BE2C (cell line): ENCODE results near the gene EMP2.

ENCODE experiments used
- DNase-seq: peaks from one replicate; pipeline ENCODE4 v3.0.0-alpha.2; 2020
- H3K27me3 ChIP-seq: fragments of 250-450 bp; sonication (Bioruptor Pico); 2 replicates; pipeline ENCODE4 v1.5.1; 2020; ENCODE audit warnings: mild to moderate bottlenecking
- H3K36me3 ChIP-seq: fragments of 250-450 bp; sonication (Bioruptor Pico); 2 replicates; pipeline ENCODE4 v1.5.1; 2020; ENCODE audit warnings: mild to moderate bottlenecking
- H3K4me1 ChIP-seq: fragments of 250-450 bp; sonication (Bioruptor Pico); 2 replicates; pipeline ENCODE4 v1.5.1; 2020
- H3K4me3 ChIP-seq: 2 replicates; pipeline ENCODE4 v1.5.1; 2011; ENCODE audit warnings: low read depth, low read length
- H3K9me3 ChIP-seq: fragments of 250-450 bp; sonication (Bioruptor Pico); 2 replicates; pipeline ENCODE4 v1.5.1; 2020
- CTCF ChIP-seq: IDR thresholded peaks from 2 replicates; pipeline ENCODE4 v1.5.1; 2012; ENCODE audit warnings: mild to moderate bottlenecking, low read depth, low read length

Gene EMP2

GRCh38 chr16:10616756-10617640 lies 36.6 kb upstream of the EMP2 start:
- Histone ChIP-seq H3K4me1 (peaks cover 24% of the 10 kb centered on the region), H3K36me3 (no peaks in the 10 kb centered on the region), H3K27me3 (no peaks in the 10 kb centered on the region), H3K9me3 (no peaks in the 10 kb centered on the region), H3K4me3 (peak overlapping the region; percentile 19)
- peak; percentile 83 for DNase-seq
- no peak for TF ChIP-seq CTCF

- H3K4me1 ChIP-seq: peaks cover 24% of the 10 kb centered on the region
- no peak for TF ChIP-seq CTCF
These were observed 36.0 kb upstream of the EMP2 start for GRCh38 chr16:10616419-10616755.

GRCh38 chr16:10614685-10615084 lies 34.3 kb upstream of the EMP2 start:
- no peak for TF ChIP-seq CTCF
- no peak overlapping the region for H3K4me3 ChIP-seq
- no peaks in the 10 kb centered on the region for H3K9me3 ChIP-seq
- H3K27me3 ChIP-seq: no peaks in the 10 kb centered on the region
- no peak for DNase-seq
- H3K36me3 ChIP-seq: no peaks in the 10 kb centered on the region
- peaks cover 20% of the 10 kb centered on the region for H3K4me1 ChIP-seq

More at GRCh38 chr16:10616419-10616755, 36.0 kb upstream of the EMP2 start:
- no peak overlapping the region for H3K4me3 ChIP-seq
- no peaks in the 10 kb centered on the region for H3K27me3 ChIP-seq
- H3K9me3 ChIP-seq: no peaks in the 10 kb centered on the region
- DNase-seq: no peak
- H3K36me3 ChIP-seq: no peaks in the 10 kb centered on the region

GRCh38 chr16:10613785-10614485 lies 33.5 kb upstream of the EMP2 start:
- no peaks in the 10 kb centered on the region for H3K9me3 ChIP-seq
- H3K4me1 ChIP-seq: peaks cover 14% of the 10 kb centered on the region
- no peak for DNase-seq
- H3K4me3 ChIP-seq: no peak overlapping the region
- no peaks in the 10 kb centered on the region for H3K36me3 ChIP-seq
- TF ChIP-seq CTCF: no peak
- no peaks in the 10 kb centered on the region for H3K27me3 ChIP-seq

GRCh38 chr16:10612649-10613179 lies 32.3 kb upstream of the EMP2 start:
- no peak overlapping the region for H3K4me3 ChIP-seq
- no peak for DNase-seq
- TF ChIP-seq CTCF: no peak

More at GRCh38 chr16:10612649-10613179, 32.3 kb upstream of the EMP2 start:
- Histone ChIP-seq H3K4me1 (peaks cover 11% of the 10 kb centered on the region), H3K27me3 (no peaks in the 10 kb centered on the region), H3K9me3 (no peaks in the 10 kb centered on the region), H3K36me3 (no peaks in the 10 kb centered on the region)
